HG02970 (cell line): ENCODE data around the gene HEG1.
"Not testable (repeated sequence)": the region's sequence is repeated elsewhere in the genome, so short reads cannot be mapped to it uniquely, and the experiment has no call there.

Experiments
- ATAC-seq: cut with Tn5 transposase; IDR thresholded peaks from one replicate; pipeline ENCODE4 v1.9.1; 2021; ENCODE audit warnings: mild to moderate bottlenecking, moderate library complexity, moderate number of reproducible peaks; ENCODE audit not compliant: unreplicated experiment, low FRiP score

HEG1 gene

GRCh38 chr3:124962403-124962940, 93.3 kb downstream of the HEG1 start:
- ATAC-seq: no peak

GRCh38 chr3:124960698-124961097, 95.1 kb downstream of the HEG1 start:
- no peak for ATAC-seq

- ATAC-seq: no peak
Measured at GRCh38 chr3:124960105-124960504, 95.7 kb downstream of the HEG1 start.

- not testable (repeated sequence) for ATAC-seq
Measured at GRCh38 chr3:124957951-124958350, 97.8 kb downstream of the HEG1 start.

GRCh38 chr3:124952282-124952855, 103.4 kb downstream of the HEG1 start:
- no peak for ATAC-seq

GRCh38 chr3:124951511-124952281, 104.1 kb downstream of the HEG1 start:
- ATAC-seq: no peak

- no peak for ATAC-seq
Measured at GRCh38 chr3:124950026-124950425, 105.8 kb downstream of the HEG1 start.

GRCh38 chr3:124942613-124943012, 113.2 kb downstream of the HEG1 start:
- ATAC-seq: no peak

GRCh38 chr3:124941771-124942170, 114.0 kb downstream of the HEG1 start:
- no peak for ATAC-seq

GRCh38 chr3:124939661-124940060, 116.1 kb downstream of the HEG1 start:
- ATAC-seq: no peak

GRCh38 chr3:124938896-124939295, 116.9 kb downstream of the HEG1 start:
- ATAC-seq: no peak

GRCh38 chr3:124937049-124937448, 118.7 kb downstream of the HEG1 start:
- ATAC-seq: no peak

GRCh38 chr3:124935794-124936542, 119.8 kb downstream of the HEG1 start:
- no peak for ATAC-seq

GRCh38 chr3:124935264-124935663, 120.5 kb downstream of the HEG1 start:
- ATAC-seq: no peak

GRCh38 chr3:124934577-124934976, 121.2 kb downstream of the HEG1 start, which contains the start of gene MUC13:
Gene MUC13, minus strand, starts transcription at chr3:124934751. Its CDS starts 39 bp downstream, at chr3:124934712.
- ATAC-seq: no peak

- ATAC-seq: no peak
Measured at GRCh38 chr3:124928333-124929202, 127.2 kb downstream of the HEG1 start.

- ATAC-seq: no peak
Measured at GRCh38 chr3:124927574-124928045, 128.2 kb downstream of the HEG1 start.

- no peak for ATAC-seq
Measured at GRCh38 chr3:124926426-124927101, 129.2 kb downstream of the HEG1 start.

- ATAC-seq: no peak
Measured at GRCh38 chr3:124924741-124925140, 131.1 kb downstream of the HEG1 start.
